HCT116 (cell line): Measurements from ENCODE around the gene PPP2R3C. TPM values are rescaled to one million over a fixed set of nuclear protein-coding genes. Genes with fewer than 3 reads are reported as not detected.
"Not testable (repeated sequence)": the region's sequence is repeated elsewhere in the genome, so short reads cannot be mapped to it uniquely, and the experiment has no call there.

Experiments
- ATAC-seq: fragments of 200-7000 bp; cut with Tn5 transposase; 2 replicates; pipeline ENCODE4 v1.9.1; 2020; ENCODE audit warnings: mild to moderate bottlenecking, moderate library complexity
- BruUV-seq: library from RNA; stranded (reverse); fragments of 400-500 nt; replicated peaks from 2 replicates; lab custom pipeline; 2021; lab: Mats Ljungman, UMichigan
- CTCF ChIA-PET: fragments of 300-600 bp; sonication (Branson Sonifier 250); formaldehyde crosslinking; loops from one replicate; lab custom pipeline; 2021; ENCODE audit warnings: antibody characterized with exemption; lab: Charles Lee
- POLR2A ChIA-PET: fragments of 300-600, 350-600 bp; sonication (Branson Sonifier 250); formaldehyde crosslinking; loops from one replicate; lab custom pipeline; 2021; ENCODE audit warnings: antibody characterized with exemption; lab: Charles Lee
- RAD21 ChIA-PET, 2 experiments: fragments of 300-600 bp; sonication (Branson Sonifier 250); formaldehyde crosslinking; loops; one replicate each; lab custom pipeline; 2023; ENCODE audit warnings: low total read pairs in 2 of 2; ENCODE audit not compliant: uncharacterized antibody in 2 of 2, unreplicated experiment in 2 of 2, low non-redundant PET in 1 of 2; lab: Charles Lee
- DNase-seq: peaks from one replicate; pipeline ENCODE4 v3.0.0-alpha.2; 2010; ENCODE audit warnings: low read depth, low spot score
- H2AFZ ChIP-seq: fragments of 200-600 bp; shearing (Covaris generic), sonication (generic); 2 replicates; pipeline ENCODE4 v1.6.1; 2017; ENCODE audit warnings: low read depth, mixed run types, mixed read lengths, antibody characterized with exemption, low read length; ENCODE audit not compliant: poor library complexity, severe bottlenecking
- H3K27ac ChIP-seq: 2 replicates; pipeline ENCODE4 v1.5.1; 2012; ENCODE audit warnings: low read depth, low read length
- H3K27me3 ChIP-seq: fragments of 200-600 bp; sonication (generic); 2 replicates; pipeline ENCODE4 v1.6.1; 2016; ENCODE audit warnings: mixed run types, low read length, mixed read lengths; ENCODE audit not compliant: insufficient read depth
- H3K36me3 ChIP-seq, 2 experiments: fragments of 200-500 bp in 1 of 2; fragments of 200-600 bp in 1 of 2; sonication (Bioruptor generic) in 1 of 2; sonication (generic) in 1 of 2; 2 replicates each; pipeline versions ENCODE4 v1.5.1 to v1.6.1; 2014 to 2016; ENCODE audit warnings: low read length in 2 of 2, inconsistent platforms in 1 of 2, mixed read lengths in 1 of 2, mixed run types in 1 of 2; ENCODE audit not compliant: insufficient read depth in 2 of 2, control insufficient read depth in 1 of 2
- H3K4me1 ChIP-seq, 2 experiments: fragments of 200-600 bp in 1 of 2; sonication (generic) in 1 of 2; 2 replicates each; pipeline versions ENCODE4 v1.5.1 to v1.6.1; 2012 to 2017; ENCODE audit warnings: low read length in 2 of 2, inconsistent platforms in 1 of 2, mild to moderate bottlenecking in 1 of 2, mixed read lengths in 1 of 2, mixed run types in 1 of 2, moderate library complexity in 1 of 2; ENCODE audit not compliant: insufficient read depth in 2 of 2, control insufficient read depth in 1 of 2
- H3K4me2 ChIP-seq: fragments of 200-600 bp; sonication (generic); 2 replicates; pipeline ENCODE4 v1.6.1; 2017; ENCODE audit warnings: mixed run types, low read length, mixed read lengths
- H3K4me3 ChIP-seq, 2 experiments: fragments of 200-600 bp in 1 of 2; sonication (generic) in 1 of 2; replicated peaks in 1 of 2; 2 replicates each; pipeline ENCODE4 v1.5.1; 2011 to 2016; ENCODE audit warnings: low read length in 2 of 2, control low read depth in 1 of 2, low read depth in 1 of 2, mild to moderate bottlenecking in 1 of 2, mixed read lengths in 1 of 2, mixed run types in 1 of 2
- H3K79me2 ChIP-seq: fragments of 200-600 bp; sonication (generic); 2 replicates; pipeline ENCODE4 v1.6.1; 2017; ENCODE audit warnings: mild to moderate bottlenecking, mixed run types, low read length, moderate library complexity, mixed read lengths; ENCODE audit not compliant: insufficient read depth
- H3K9ac ChIP-seq: fragments of 200-600 bp; sonication (generic); 2 replicates; pipeline ENCODE4 v1.6.1; 2016; ENCODE audit warnings: low read length, mixed read lengths
- H3K9me2 ChIP-seq: fragments of 200-600 bp; sonication (generic), shearing (Covaris generic); 2 replicates; pipeline ENCODE4 v1.6.1; 2017; ENCODE audit warnings: mixed run types, mild to moderate bottlenecking, moderate library complexity; ENCODE audit not compliant: insufficient read depth
- H3K9me3 ChIP-seq, 2 experiments: fragments of 200-500 bp in 1 of 2; fragments of 200-600 bp in 1 of 2; sonication (Bioruptor generic) in 1 of 2; sonication (generic) in 1 of 2; 2 replicates each; pipeline ENCODE4 v1.6.1; 2014 to 2017; ENCODE audit warnings: low read length in 2 of 2, mixed read lengths in 2 of 2, inconsistent platforms in 1 of 2, low read depth in 1 of 2, mild to moderate bottlenecking in 1 of 2, mixed run types in 1 of 2, moderate library complexity in 1 of 2; ENCODE audit not compliant: control insufficient read depth in 1 of 2, insufficient read depth in 1 of 2
- H4K20me1 ChIP-seq: fragments of 200-600 bp; sonication (generic), shearing (Covaris generic); 2 replicates; pipeline ENCODE4 v1.6.1; 2017; ENCODE audit warnings: mixed run types, mild to moderate bottlenecking, moderate library complexity; ENCODE audit not compliant: insufficient read depth
- CBX3 ChIP-seq: IDR thresholded peaks from 2 replicates; pipeline ENCODE4 v1.6.1; 2012; ENCODE audit warnings: low read depth
- EZH2 ChIP-seq: fragments of 200-600 bp; sonication (generic); IDR thresholded peaks from 2 replicates; pipeline ENCODE4 v1.6.1; 2017; ENCODE audit warnings: antibody characterized with exemption, mixed run types
- TCF7L2 ChIP-seq: IDR thresholded peaks from 2 replicates; pipeline ENCODE4 v1.7.0; 2011; ENCODE audit warnings: borderline replicate concordance, inconsistent platforms; ENCODE audit not compliant: insufficient read depth, insufficient read length; ENCODE audit errors: extremely low read depth
- intact Hi-C: fragments of 100-400 bp; cut with micrococcal nuclease; formaldehyde crosslinking; loops from 2 replicates; pipeline ENCODE4 v1.10.0; 2022
- total RNA-seq: library from RNA; stranded (reverse); gene quantifications from one replicate; pipeline ENCODE4 v1.2.1, GENCODE V29; 2021; ENCODE audit not compliant: unreplicated experiment

PPP2R3C gene
- total RNA-seq, 1 experiment from 2014 or later, result 14.1 TPM

GRCh38 chr14:35068238-35069012 is 53.4 kb downstream of the PPP2R3C start (continued):
- TF ChIP-seq CBX3 (no peak), EZH2 (no peak), TCF7L2 (no peak)
- TF ChIP-seq, all 23 proteins: peak for 0

GRCh38 chr14:35065731-35066130 is 56.1 kb downstream of the PPP2R3C start:
- CTCF ChIA-PET, result interaction anchor here (1.7 kb wide), 1 partner anchor 343 kb away, joined by 4 read pairs; no protein-coding TSS in a partner anchor
- H3K27me3 ChIP-seq, H3K79me2 ChIP-seq, H3K4me3 ChIP-seq, H3K9me3 ChIP-seq, H3K9me2 ChIP-seq, H2AFZ ChIP-seq, DNase-seq, H4K20me1 ChIP-seq, H3K9ac ChIP-seq, H3K27ac ChIP-seq, H3K4me2 ChIP-seq, H3K36me3 ChIP-seq, ATAC-seq, RAD21 ChIA-PET, BruUV-seq, H3K4me1 ChIP-seq, intact Hi-C loops: not testable (repeated sequence)
- POLR2A ChIA-PET, result interaction anchor here (0.6 kb wide), 1 partner anchor 608 kb away, joined by 3 read pairs; no protein-coding TSS in a partner anchor

DNA sequence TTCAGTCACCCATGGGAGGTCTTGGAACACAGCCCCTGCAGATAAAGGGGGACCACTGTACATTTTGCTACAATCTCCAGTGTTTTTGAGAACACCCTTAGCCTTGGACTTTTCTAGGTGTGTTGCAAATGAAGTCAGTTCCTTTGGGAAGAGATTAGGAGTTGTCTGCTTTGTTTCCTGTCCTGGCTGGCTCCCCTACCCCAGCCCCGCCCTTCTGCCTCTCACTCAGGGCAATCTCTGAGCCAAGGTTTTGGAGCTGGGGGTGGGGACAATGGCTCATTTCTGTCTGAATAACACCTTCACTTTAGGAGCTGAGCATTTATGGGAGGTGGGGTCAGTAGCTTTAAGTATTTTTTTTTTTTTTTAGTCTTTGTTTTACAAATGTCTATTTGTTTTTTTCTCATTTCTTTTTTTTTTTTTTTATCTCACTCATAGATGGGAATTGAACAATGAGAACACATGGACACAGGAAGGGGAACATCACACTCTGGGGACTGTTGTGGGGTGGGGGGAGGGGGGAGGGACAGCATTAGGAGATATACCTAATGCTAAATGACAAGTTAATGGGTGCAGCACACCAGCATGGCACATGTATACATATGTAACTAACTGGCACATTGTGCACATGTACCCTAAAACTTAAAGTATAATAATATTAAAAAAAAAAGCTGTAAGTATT is 60.5 kb downstream of the PPP2R3C start:
- POLR2A ChIA-PET, H3K4me1 ChIP-seq, H3K9me2 ChIP-seq, H3K79me2 ChIP-seq, H3K9ac ChIP-seq, H2AFZ ChIP-seq, H3K4me3 ChIP-seq, CTCF ChIA-PET, BruUV-seq, RAD21 ChIA-PET, H4K20me1 ChIP-seq, ATAC-seq, DNase-seq, H3K27ac ChIP-seq, H3K9me3 ChIP-seq, H3K27me3 ChIP-seq, H3K36me3 ChIP-seq: not testable (repeated sequence)
- intact Hi-C loops, result loop anchor here (5.0 kb wide), 1 partner anchor 51 kb away; no protein-coding TSS in a partner anchor
- peak overlapping the region; percentile 40 for H3K4me2 ChIP-seq
